HUES6 (cell line): ENCODE results near the gene FAM161A.
"Not testable (repeated sequence)": the region's sequence is repeated elsewhere in the genome, so short reads cannot be mapped to it uniquely, and the experiment has no call there.

Experiments used
- H3K27ac ChIP-seq: 2 replicates; pipeline ENCODE4 v1.7.0; 2013; ENCODE audit warnings: low read depth, mild to moderate bottlenecking, low read length, inconsistent platforms
- H3K27me3 ChIP-seq: 2 replicates; pipeline ENCODE4 v1.6.1; 2013; ENCODE audit warnings: low read length; ENCODE audit not compliant: control insufficient read depth, insufficient read depth
- H3K36me3 ChIP-seq: 2 replicates; pipeline ENCODE4 v1.6.1; 2013; ENCODE audit warnings: low read length; ENCODE audit not compliant: control insufficient read depth, insufficient read depth
- H3K4me1 ChIP-seq: 2 replicates; pipeline ENCODE4 v1.6.1; 2013; ENCODE audit warnings: low read length; ENCODE audit not compliant: control insufficient read depth, insufficient read depth
- H3K4me3 ChIP-seq: 2 replicates; pipeline ENCODE4 v1.5.1; 2013; ENCODE audit warnings: low read depth, low read length
- H3K9ac ChIP-seq: one replicate; pipeline ENCODE4 v1.6.1; 2013; ENCODE audit warnings: mild to moderate bottlenecking, low read length
- H3K9me3 ChIP-seq: 2 replicates; pipeline ENCODE4 v1.6.1; 2013; ENCODE audit warnings: low read depth, low read length; ENCODE audit not compliant: control insufficient read depth, insufficient read depth

FAM161A gene

GRCh38 chr2:61853847-61854563 is at the start of gene FAM161A:
Gene FAM161A (minus strand): TSS chr2:61854060. CDS start chr2:61854041, 19 bp downstream.
- Histone ChIP-seq H3K27ac (peak within 1 kb of the TSS; percentile 45; the same call in 1 of the 2 replicates), H3K36me3 (no peaks in the 10 kb centered on the region), H3K4me1 (no peaks in the 10 kb centered on the region), H3K4me3 (peak within 1 kb of the TSS; percentile 92), H3K9ac (peak within 1 kb of the TSS; percentile 83), H3K27me3 (no peaks in the 10 kb centered on the region), H3K9me3 (no peaks in the 10 kb centered on the region)

GRCh38 chr2:61900281-61900680 is 46.4 kb upstream of the FAM161A start:
- Histone ChIP-seq H3K36me3 (no peaks in the 10 kb centered on the region), H3K9me3 (no peaks in the 10 kb centered on the region), H3K27ac (no peak overlapping the region), H3K27me3 (no peaks in the 10 kb centered on the region), H3K9ac (no peak overlapping the region), H3K4me3 (no peak overlapping the region), H3K4me1 (no peaks in the 10 kb centered on the region)

GRCh38 chr2:61898810-61899209 is 45.0 kb upstream of the FAM161A start:
- H3K4me3 ChIP-seq: no peak overlapping the region

GRCh38 chr2:61888267-61889055 is 34.6 kb upstream of the FAM161A start, which contains the start of gene CCT4:
Gene CCT4 (minus strand): TSS chr2:61888656. CDS start chr2:61888507, 149 bp downstream.
- H3K4me3 ChIP-seq: peak within 1 kb of the TSS; percentile 90
- H3K27me3 ChIP-seq: no peaks in the 10 kb centered on the region
- no peaks in the 10 kb centered on the region for H3K9me3 ChIP-seq
- H3K27ac ChIP-seq: peak within 1 kb of the TSS; percentile 95
- H3K36me3 ChIP-seq: peaks cover 32% of the 10 kb centered on the region
- peak within 1 kb of the TSS; percentile 98 for H3K9ac ChIP-seq
- peaks cover 5% of the 10 kb centered on the region for H3K4me1 ChIP-seq

More at GRCh38 chr2:61898810-61899209, 45.0 kb upstream of the FAM161A start:
- Histone ChIP-seq H3K27ac (no peak overlapping the region), H3K9me3 (no peaks in the 10 kb centered on the region), H3K4me1 (no peaks in the 10 kb centered on the region), H3K27me3 (no peaks in the 10 kb centered on the region), H3K36me3 (no peaks in the 10 kb centered on the region), H3K9ac (no peak overlapping the region)

GRCh38 chr2:61887717-61888266 is 33.9 kb upstream of the FAM161A start:
- H3K4me1 ChIP-seq: peaks cover 5% of the 10 kb centered on the region
- H3K36me3 ChIP-seq: peaks cover 39% of the 10 kb centered on the region

GRCh38 chr2:61885896-61886603 is 32.2 kb upstream of the FAM161A start:
- Histone ChIP-seq H3K9me3 (no peaks in the 10 kb centered on the region), H3K27ac (no peak overlapping the region), H3K4me3 (peak overlapping the region; percentile 90), H3K4me1 (peaks cover 5% of the 10 kb centered on the region), H3K36me3 (peaks cover 56% of the 10 kb centered on the region), H3K27me3 (no peaks in the 10 kb centered on the region), H3K9ac (no peak overlapping the region)

More at GRCh38 chr2:61887717-61888266, 33.9 kb upstream of the FAM161A start:
- H3K27ac ChIP-seq: peak overlapping the region; percentile 95
- no peaks in the 10 kb centered on the region for H3K27me3 ChIP-seq
- peak overlapping the region; percentile 98 for H3K9ac ChIP-seq
- H3K9me3 ChIP-seq: no peaks in the 10 kb centered on the region
- peak overlapping the region; percentile 90 for H3K4me3 ChIP-seq

- Histone ChIP-seq H3K4me3 (no peak overlapping the region), H3K9me3 (no peaks in the 10 kb centered on the region), H3K27me3 (no peaks in the 10 kb centered on the region), H3K27ac (no peak overlapping the region), H3K36me3 (peaks cover 87% of the 10 kb centered on the region), H3K4me1 (peaks cover 5% of the 10 kb centered on the region), H3K9ac (no peak overlapping the region)
These were observed 29.0 kb upstream of the FAM161A start for GRCh38 chr2:61882850-61883249.

GRCh38 chr2:61879351-61879750 is 25.5 kb upstream of the FAM161A start:
- not testable (repeated sequence) for H3K9me3 ChIP-seq, H3K27me3 ChIP-seq, H3K4me1 ChIP-seq, H3K4me3 ChIP-seq, H3K27ac ChIP-seq, H3K9ac ChIP-seq
- peaks cover 95% of the 10 kb centered on the region for H3K36me3 ChIP-seq

- Histone ChIP-seq H3K4me3 (no peak overlapping the region), H3K9me3 (no peaks in the 10 kb centered on the region), H3K27ac (no peak overlapping the region), H3K4me1 (no peaks in the 10 kb centered on the region), H3K9ac (no peak overlapping the region), H3K27me3 (no peaks in the 10 kb centered on the region), H3K36me3 (peaks cover 97% of the 10 kb centered on the region)
These were observed 24.9 kb upstream of the FAM161A start for GRCh38 chr2:61878761-61879160.

GRCh38 chr2:61877571-61878245 is 23.8 kb upstream of the FAM161A start:
- no peaks in the 10 kb centered on the region for H3K27me3 ChIP-seq
- peaks cover 95% of the 10 kb centered on the region for H3K36me3 ChIP-seq
- H3K4me1 ChIP-seq: no peaks in the 10 kb centered on the region
- no peak overlapping the region for H3K27ac ChIP-seq
- no peak overlapping the region for H3K9ac ChIP-seq
- no peak overlapping the region for H3K4me3 ChIP-seq
- no peaks in the 10 kb centered on the region for H3K9me3 ChIP-seq
